ENCODE measurements around the gene CDC16. TPM values are rescaled to one million over a fixed set of nuclear protein-coding genes. Genes with fewer than 3 reads are reported as not detected.

The CDC16 gene
- total and polyA plus RNA-seq, 9 of the 15 experiments (the other 6 are each of a cell fraction or from before 2014, with no cell fraction given): 23.2 to 102 (median 51.6) TPM

GRCh38 chr13:114234645-114235421 lies at the start of gene CDC16 (continued):
- TF ChIP-seq RERE (CRISPR knock-in tag; IDR thresholded peaks at IDR 0.05; ENCODE audit: borderline replicate concordance): no peak
- TF ChIP-seq CREB3L1 (IDR thresholded peaks at IDR 0.05; ENCODE audit: borderline replicate concordance, low read depth): peak; percentile 32; the same call in 1 of the 2 replicates
- TF ChIP-seq TBL1XR1 (IDR thresholded peaks at IDR 0.05; ENCODE audit: low read length in 2 of 2): no peak
- no peak for TF ChIP-seq POLR3G (IDR thresholded peaks at IDR 0.05; ENCODE audit: extremely low read depth, insufficient read length, insufficient replicate concordance)
- no peak for TF ChIP-seq SRF (CRISPR knock-in tag; IDR thresholded peaks at IDR 0.05)
- TF ChIP-seq ZNF655 (CRISPR knock-in tag; IDR thresholded peaks at IDR 0.05): no peak
- TF ChIP-seq LEF1 (IDR thresholded peaks at IDR 0.05): no peak
- TF ChIP-seq NCOA6 (IDR thresholded peaks at IDR 0.05): no peak
- TF ChIP-seq KDM1A (IDR thresholded peaks at IDR 0.05): no peak
- no peak for TF ChIP-seq CREB5 (CRISPR knock-in tag; IDR thresholded peaks at IDR 0.05)
- TF ChIP-seq CBX3 (IDR thresholded peaks at IDR 0.05; ENCODE audit: borderline replicate concordance in 1 of 2, low read length in 2 of 2): peak in 1 of 2 experiments; percentile 97; a peak in 2 of 3 replicates
- no peak for TF ChIP-seq ZNF212 (CRISPR knock-in tag; IDR thresholded peaks at IDR 0.05)
- no peak for TF ChIP-seq FIP1L1 (IDR thresholded peaks at IDR 0.05; ENCODE audit: low read depth, low read length, poor library complexity, severe bottlenecking)
- no peak for TF ChIP-seq PHB2 (IDR thresholded peaks at IDR 0.05; ENCODE audit: low read depth)
